Fibroblast of skin of back (primary cell): Measurements from ENCODE around the gene KLC4.

Experiments
- DNase-seq: peaks from one replicate; pipeline ENCODE4 v3.0.0-alpha.2; 2013

Gene KLC4

GRCh38 chr6:43070028-43070632 lies 10.7 kb downstream of the KLC4 start:
- DNase-seq = peak; percentile 71

DNA sequence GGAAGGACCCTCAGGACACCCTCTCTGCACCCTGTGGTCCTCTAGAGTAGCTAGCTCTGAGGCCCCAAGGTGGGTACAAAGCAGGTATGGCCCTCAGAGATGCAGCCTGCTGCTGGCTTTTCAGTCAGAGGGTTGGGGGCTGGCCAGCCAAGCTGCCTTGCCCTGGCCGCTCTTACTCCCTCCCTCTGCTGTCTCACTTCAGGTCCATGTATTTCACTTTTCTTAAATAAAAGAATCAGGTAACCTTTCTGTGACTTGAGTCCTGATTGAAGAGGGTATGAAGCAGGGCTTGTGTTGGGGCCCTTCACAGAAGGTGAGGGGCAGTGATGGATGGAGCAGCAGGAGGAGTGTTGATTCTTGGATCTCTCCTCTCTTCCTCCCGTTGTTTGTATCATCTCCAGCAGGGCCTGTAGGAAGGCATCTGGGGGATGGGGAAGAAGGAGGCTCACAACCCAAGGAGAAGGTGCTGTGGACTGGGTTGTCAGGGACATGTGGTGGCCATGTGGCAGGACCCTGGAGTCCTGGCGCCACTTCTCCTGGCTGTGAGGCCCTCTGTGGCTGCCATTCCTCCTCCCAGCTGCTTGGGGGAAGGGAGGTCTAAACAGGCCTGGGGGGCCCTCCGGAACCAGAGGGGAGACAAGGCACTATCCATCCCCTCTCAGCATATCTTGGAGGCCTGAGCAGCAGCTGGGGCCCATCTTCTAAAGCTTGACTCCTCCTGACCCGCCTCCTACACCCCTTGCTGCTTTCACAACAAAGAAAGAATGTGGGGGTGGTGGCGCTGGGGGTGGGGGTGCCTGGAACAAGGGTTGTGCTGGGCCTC lies 15.6 kb downstream of the KLC4 start:
- peak; percentile 61 for DNase-seq

DNA sequence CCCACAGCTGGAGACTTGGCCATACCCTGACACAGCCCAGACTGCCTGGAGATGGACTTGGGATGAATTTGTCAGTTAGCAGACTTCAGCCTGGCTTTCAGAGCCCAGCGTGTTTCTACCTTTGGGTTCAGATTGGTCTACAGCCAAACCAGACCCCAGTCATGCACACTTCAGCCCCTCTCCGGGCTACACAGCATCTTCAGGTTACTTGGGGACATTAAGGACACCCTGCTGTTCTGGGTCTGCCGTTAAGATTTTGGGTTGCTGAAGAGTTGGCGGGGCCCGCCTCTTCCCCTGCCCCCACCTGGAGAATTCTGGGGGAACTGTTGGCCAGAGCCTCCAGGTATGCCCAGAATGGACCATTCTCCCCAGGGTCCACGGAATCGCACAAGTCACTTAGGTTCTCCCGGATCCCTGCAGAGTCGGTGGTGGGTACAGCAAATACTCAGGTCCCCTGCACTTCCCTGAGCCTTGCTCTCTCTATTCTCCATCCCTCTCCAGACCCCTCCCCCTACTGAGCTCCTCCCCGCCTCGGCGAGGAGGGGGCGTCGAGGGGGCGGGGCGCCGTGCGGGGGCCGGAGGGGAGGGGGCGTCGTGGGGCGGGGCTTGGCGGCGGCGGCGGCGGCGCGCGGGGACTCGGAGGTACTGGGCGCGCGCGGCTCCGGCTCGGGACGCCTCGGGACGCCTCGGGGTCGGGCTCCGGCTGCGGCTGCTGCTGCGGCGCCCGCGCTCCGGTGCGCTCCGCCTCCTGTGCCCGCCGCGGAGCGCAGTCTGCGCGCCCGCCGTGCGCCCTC lies 16.4 kb downstream of the KLC4 start, which contains the start of gene PTK7:
Gene PTK7, plus strand, starts transcription at position 645 of the 794 bp plus-strand sequence. CDS start 175 bp downstream, outside the sequence.
- peak; percentile 72 for DNase-seq

DNA sequence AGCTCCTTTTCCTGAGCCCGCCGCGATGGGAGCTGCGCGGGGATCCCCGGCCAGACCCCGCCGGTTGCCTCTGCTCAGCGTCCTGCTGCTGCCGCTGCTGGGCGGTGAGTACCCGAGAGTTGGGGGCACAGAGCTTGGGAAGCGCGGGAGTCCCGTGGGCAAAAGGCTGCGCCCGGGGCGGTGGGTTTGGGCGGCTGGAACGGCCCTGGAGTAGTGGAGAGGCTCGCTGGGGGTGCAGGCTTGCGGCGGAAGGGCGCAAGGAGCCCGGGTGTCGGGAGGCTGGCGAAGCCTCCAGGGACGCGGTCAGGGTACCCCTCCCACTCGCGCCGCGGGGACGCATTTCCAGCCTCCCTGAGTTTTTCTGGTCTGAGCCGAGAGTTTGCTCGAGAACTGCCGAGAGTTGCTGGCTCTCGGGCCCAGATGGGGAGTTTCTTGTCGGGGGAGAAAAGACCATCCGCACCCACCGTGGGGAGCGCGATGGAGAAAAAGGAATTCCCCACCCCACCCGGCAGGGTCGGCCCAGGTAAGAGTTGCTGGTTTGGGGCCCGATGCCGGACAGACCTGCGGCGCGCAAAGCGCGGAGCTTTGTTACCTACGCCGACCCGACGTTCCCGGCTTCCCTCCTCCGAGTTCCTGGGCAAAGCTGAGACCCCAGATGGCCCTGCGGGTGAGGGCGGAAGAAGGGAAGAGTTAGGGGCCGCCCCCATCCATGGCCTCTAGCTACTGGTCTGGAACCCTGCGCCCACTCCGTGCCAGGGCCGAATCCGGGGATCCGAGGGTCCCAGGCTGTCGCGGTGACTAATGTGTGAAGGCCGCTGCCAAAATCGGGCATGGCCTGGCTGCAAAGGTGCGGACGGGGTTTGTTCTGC lies 17.3 kb downstream of the KLC4 start:
- peak; percentile 67 for DNase-seq

- DNase-seq = no peak
Measured at GRCh38 chr6:43077333-43077809, 17.9 kb downstream of the KLC4 start.

DNA sequence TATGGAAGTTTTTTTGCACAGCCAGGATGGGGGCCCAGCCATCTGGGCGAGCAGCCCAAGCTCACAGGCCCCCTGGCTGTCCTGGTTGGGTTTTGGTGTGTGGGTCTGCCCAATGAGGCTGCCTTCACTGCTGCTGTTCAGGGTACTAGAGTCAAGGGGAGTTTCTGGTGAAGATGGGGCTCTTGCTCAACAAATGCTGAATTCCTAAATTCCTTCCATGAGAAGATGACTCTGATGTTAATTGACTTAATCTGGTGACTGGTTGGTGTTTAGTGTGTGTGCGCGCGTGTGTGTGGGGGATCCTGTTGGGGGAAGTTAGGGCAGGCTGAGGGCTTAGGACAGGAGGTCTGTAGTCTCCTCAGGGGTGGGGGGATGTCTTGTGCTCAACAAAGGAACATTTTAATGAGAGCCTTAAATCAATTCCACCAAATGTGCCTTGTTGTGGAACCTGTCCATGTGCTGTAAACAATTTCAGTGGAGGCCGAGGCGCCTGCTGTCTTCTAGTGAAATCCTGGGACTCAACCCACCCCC lies 18.6 kb downstream of the KLC4 start:
- DNase-seq = peak; percentile 60

DNA sequence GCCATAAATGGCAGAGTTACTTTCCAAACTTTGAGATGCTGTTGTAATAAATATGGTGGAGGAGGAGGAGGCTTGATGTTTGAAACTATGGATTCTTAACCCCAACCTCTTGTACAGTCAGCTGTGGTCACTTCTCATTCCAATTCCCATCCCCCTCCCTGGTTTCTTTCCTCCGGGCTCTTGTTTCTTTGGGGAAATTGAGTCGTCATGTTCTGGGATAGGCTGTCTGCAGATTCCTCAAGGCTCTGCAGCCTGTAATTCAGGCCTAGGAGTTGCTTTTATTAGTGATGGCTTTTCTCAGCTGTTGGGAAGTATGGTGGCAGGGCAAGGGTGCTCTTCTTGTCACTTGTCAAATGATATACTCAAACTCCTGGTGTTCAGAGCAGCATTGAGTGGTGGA lies 19.3 kb downstream of the KLC4 start:
- peak; percentile 90 for DNase-seq

- DNase-seq = no peak
Measured at GRCh38 chr6:43081043-43081442, 21.6 kb downstream of the KLC4 start.

GRCh38 chr6:43081922-43082321 lies 22.5 kb downstream of the KLC4 start:
- peak; percentile 72 for DNase-seq

DNA sequence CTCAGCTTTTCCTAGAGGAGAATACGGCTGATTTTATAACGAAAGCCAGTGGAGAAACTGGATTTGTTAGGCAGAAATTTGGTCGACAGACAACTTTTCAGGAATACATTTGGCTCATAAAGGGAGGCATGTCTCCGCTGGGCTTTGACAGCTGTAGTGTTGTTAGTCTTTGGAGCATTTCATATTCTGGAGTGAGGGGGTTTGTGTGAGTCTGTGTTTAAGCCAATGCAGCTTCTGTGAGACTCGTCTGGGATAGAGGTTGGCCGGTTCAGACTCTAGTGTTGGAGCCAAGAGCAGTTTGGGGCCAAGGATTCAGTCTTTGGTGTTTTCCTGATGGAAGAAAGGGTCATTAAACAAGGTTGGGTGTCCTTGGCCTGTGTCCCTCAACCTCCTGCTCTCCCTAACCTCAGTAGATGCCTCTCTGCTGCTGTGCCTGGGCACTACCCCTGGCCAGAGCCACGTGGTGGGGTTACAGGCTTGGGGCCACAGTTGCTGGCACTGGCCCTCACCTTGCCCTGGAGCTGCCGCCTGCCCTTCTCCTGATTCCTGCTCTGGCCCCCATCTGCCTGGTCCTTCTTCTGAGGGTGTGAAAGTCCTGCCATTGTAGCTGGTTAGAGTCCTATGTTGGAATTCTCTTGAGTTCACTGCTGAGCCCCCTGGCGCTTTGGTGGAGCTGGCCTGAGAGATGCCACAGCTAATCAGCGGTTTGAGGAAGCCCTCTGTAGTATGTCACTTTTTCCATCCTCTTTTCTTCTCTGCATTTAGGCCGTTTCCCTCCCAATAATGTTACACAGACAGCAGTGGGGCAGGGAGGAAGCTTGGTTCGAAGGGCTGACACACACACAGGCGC lies 23.6 kb downstream of the KLC4 start:
- no peak for DNase-seq

GRCh38 chr6:43086022-43086658 lies 26.7 kb downstream of the KLC4 start:
- DNase-seq = peak; percentile 18

DNA sequence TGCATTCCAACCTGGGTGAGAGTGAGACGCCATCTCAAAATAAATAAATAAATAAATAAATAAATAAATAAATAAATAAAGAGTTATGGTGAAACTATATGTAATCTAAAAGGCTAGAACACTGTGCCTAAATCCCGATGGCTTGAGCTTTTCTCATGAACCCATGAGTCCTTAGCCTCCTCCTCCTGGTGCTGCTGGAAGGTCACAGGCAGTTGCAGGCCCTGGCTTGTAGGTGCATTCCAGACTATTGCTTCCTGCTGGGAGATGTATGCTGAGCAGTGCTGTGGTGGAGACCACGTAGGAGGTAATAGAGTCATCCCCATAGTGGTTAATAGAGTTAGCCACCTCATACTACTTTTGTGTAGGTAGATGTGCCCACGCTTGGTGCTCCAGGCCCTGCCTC lies 29.2 kb downstream of the KLC4 start:
- DNase-seq = peak; percentile 39

DNA sequence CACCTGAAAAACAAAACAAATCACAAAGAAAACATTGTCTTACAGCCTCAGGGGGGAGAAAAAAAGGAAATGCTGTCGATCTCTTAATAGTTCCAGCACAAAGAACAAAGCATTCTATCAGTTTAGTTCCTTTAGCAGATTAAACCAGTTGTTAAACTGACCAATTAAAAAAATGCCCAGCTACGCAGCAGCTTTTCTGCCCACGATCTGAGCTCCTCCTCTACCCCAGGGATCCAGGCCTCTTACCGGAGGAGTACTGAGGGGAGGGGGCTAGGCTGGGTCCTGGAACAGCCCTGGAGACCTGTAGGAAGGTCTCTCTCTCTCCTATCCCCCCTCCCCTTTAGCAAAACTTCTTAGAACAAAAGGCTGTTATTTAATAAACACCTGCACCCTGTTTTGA lies 30.0 kb downstream of the KLC4 start:
- DNase-seq = no peak

- DNase-seq = peak; percentile 56
Measured at GRCh38 chr6:43089874-43090558, 30.6 kb downstream of the KLC4 start.

- DNase-seq = no peak
Measured at GRCh38 chr6:43090559-43090956, 31.1 kb downstream of the KLC4 start.

DNA sequence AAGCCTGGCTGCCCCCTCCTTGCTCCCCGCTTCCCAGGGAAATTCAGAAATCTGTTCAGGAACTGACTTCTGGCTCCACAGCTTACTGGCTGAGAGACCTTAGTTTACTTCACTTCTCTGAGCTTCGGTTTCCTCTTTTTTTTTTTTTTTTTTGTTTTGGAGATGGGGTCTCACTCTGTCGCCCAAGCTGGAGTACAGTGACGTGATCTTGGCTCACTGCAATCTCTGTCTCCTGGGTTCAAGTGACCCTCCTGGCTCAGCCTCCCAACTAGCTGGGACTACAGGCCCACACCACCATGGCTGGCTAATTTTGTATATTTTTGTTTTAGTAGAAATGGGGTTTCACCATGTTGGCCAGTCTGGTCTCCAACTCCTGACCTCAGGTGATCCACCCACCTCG lies 31.6 kb downstream of the KLC4 start:
- no peak for DNase-seq

DNA sequence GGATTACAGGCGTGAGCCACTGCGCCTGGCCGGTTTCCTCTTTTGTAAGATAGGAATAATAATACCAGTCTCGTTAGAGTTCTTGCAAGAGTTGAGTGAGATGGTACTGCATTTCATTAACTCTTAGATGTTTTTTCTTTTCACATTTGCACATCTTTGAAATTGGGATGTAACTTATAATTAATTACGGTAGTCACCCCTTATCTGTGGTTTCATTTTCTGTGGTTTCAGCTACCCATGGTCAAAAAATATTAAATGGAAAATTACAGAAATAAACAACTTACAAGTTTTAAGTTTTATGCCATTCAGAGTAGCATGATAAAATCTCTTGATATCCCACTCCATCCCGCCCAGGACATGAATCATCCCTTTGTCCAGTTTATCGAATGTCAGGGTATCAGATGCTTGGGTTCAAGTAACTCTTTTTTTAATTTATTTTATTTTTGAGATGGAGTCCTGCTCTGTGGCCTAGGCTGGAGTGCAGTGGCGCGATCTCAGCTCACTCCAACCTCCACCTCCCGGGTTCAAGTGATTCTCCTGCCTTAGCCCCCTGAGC lies 32.1 kb downstream of the KLC4 start:
- DNase-seq = no peak

DNA sequence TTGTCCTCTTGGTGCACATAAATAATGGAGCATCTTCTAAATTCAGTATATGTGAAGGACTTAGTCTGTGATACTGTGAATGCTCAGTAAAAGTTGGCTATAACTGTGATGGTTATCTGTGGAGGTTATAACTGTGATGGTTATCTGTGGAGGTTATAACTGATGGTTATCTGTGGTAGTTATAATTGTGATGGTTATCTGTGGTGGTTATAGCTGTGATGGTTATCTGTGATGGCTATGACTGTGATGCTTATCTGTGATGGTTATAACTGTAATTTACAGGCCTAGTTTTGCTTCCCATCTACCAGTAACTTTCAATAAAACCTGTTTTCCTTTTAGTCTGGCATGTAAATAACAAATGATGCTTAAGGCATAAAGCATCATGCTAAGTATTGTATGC lies 33.2 kb downstream of the KLC4 start:
- no peak for DNase-seq
